Lower leg skin (tissue), 3 donors: ENCODE results near the gene VIL1.

Experiments used
- CTCF ChIP-seq, 3 donors: fragments of 450-650 bp; IDR thresholded peaks; one replicate each; pipeline ENCODE4 v1.5.1; 2016; ENCODE audit warnings: antibody characterized with exemption in 3 of 3, mild to moderate bottlenecking in 3 of 3, moderate library complexity in 2 of 3
- POLR2A ChIP-seq, 2 donors: fragments of 450-650 bp; IDR thresholded peaks; one replicate each; pipeline ENCODE4 v1.6.1; 2016 to 2017; ENCODE audit warnings: antibody characterized with exemption in 2 of 2, mild to moderate bottlenecking in 1 of 2, moderate library complexity in 1 of 2

- TF ChIP-seq POLR2A (IDR thresholded peaks at IDR 0.05) (no peak), CTCF (IDR thresholded peaks at IDR 0.05) (no peak)
Observed at GRCh38 chr2:218501665-218502064, 82.7 kb downstream of the VIL1 start.
